Caco-2 (cell line): ENCODE measurements around the gene SNCB. TPM values are rescaled to one million over a fixed set of nuclear protein-coding genes. Genes with fewer than 3 reads are reported as not detected.

ENCODE experiments used
- BruUV-seq: library from RNA; stranded (reverse); fragments of 400-500 nt; replicated peaks from 2 replicates; lab custom pipeline; 2021; lab: Mats Ljungman, UMichigan
- CTCF ChIA-PET: fragments of 300-600 bp; sonication (Branson Sonifier 250); formaldehyde crosslinking; loops from one replicate; lab custom pipeline; 2022; ENCODE audit warnings: antibody characterized with exemption; lab: Charles Lee
- POLR2A ChIA-PET: fragments of 300-600 bp; sonication (Branson Sonifier 250); formaldehyde crosslinking; loops from one replicate; lab custom pipeline; 2022; ENCODE audit warnings: antibody characterized with exemption; lab: Charles Lee
- DNase-seq, 2 experiments: peaks; one replicate each; pipeline versions ENCODE4 v3.0.0 to v3.0.0-alpha.2; 2020 to 2022
- H3K27me3 ChIP-seq: replicated peaks from 2 replicates; pipeline ENCODE4 v1.6.0; 2011; ENCODE audit warnings: low read length; ENCODE audit not compliant: control insufficient read depth, insufficient read depth
- H3K36me3 ChIP-seq: 2 replicates; pipeline ENCODE4 v1.5.1; 2011; ENCODE audit warnings: low read length; ENCODE audit not compliant: control insufficient read depth, insufficient read depth
- H3K4me1 ChIP-seq: fragments of 250-450 bp; sonication (Bioruptor Pico); 2 replicates; pipeline ENCODE4 v1.5.1; 2020; ENCODE audit warnings: mild to moderate bottlenecking
- H3K4me3 ChIP-seq: 2 replicates; pipeline ENCODE4 v1.5.1; 2011; ENCODE audit warnings: low read depth, mild to moderate bottlenecking, control low read depth, low read length
- H3K9me3 ChIP-seq: fragments of 250-450 bp; sonication (Bioruptor Pico); 2 replicates; pipeline ENCODE4 v1.5.1; 2020; ENCODE audit warnings: mild to moderate bottlenecking, moderate library complexity
- H3K27ac Mint-ChIP-seq: one replicate; pipeline ENCODE4 v1.8.0; 2022; ENCODE audit warnings: mixed read lengths; ENCODE audit not compliant: unreplicated experiment
- H3K27me3 Mint-ChIP-seq: one replicate; pipeline ENCODE4 v1.8.0; 2022; ENCODE audit warnings: mixed read lengths; ENCODE audit not compliant: insufficient read depth, unreplicated experiment
- H3K36me3 Mint-ChIP-seq: one replicate; pipeline ENCODE4 v1.8.0; 2022; ENCODE audit warnings: mild to moderate bottlenecking, mixed read lengths; ENCODE audit not compliant: insufficient read depth, unreplicated experiment
- H3K4me1 Mint-ChIP-seq: one replicate; pipeline ENCODE4 v1.8.0; 2022; ENCODE audit warnings: low read depth, mixed read lengths; ENCODE audit not compliant: unreplicated experiment
- H3K4me3 Mint-ChIP-seq: one replicate; pipeline ENCODE4 v1.8.0; 2022; ENCODE audit warnings: mild to moderate bottlenecking, moderate library complexity, mixed read lengths; ENCODE audit not compliant: unreplicated experiment
- H3K9me3 Mint-ChIP-seq: one replicate; pipeline ENCODE4 v1.8.0; 2022; ENCODE audit warnings: mixed read lengths; ENCODE audit not compliant: unreplicated experiment
- CTCF ChIP-seq, 2 experiments: fragments of 200-600 bp in 1 of 2; IDR thresholded peaks; 1 replicate in 1 of 2; 2 replicates in 1 of 2; pipeline versions ENCODE4 v1.5.1 to v1.8.0; 2011 to 2022; ENCODE audit warnings: antibody characterized with exemption in 1 of 2, control low read depth in 1 of 2, inconsistent platforms in 1 of 2, low read depth in 1 of 2, low read length in 1 of 2, mild to moderate bottlenecking in 1 of 2, moderate library complexity in 1 of 2; ENCODE audit not compliant: insufficient read depth in 1 of 2, severe bottlenecking in 1 of 2, unreplicated experiment in 1 of 2
- intact Hi-C: fragments of 100-400 bp; cut with micrococcal nuclease; formaldehyde crosslinking; loops from one replicate; pipeline ENCODE4 v1.10.0; 2022; ENCODE audit not compliant: unreplicated experiment
- total RNA-seq: library from RNA; stranded (reverse); gene quantifications from 2 replicates; pipeline ENCODE4 v1.2.3, GENCODE V29; 2022

SNCB gene
- total RNA-seq, 1 experiment from 2014 or later, result not detected

GRCh38 chr5:176596689-176597416 is 33.5 kb downstream of the SNCB start:
- Histone ChIP-seq H3K4me1 (no peaks in the 10 kb centered on the region), H3K27me3 (no peaks in the 10 kb centered on the region), H3K36me3 (no peaks in the 10 kb centered on the region), H3K4me3 (no peak overlapping the region), H3K9me3 (no peaks in the 10 kb centered on the region)
- ChIA-PET POLR2A (no interaction called here), CTCF (interaction anchor here (0.7 kb wide), 1 partner anchor 242 kb away, joined by 3 read pairs; no protein-coding TSS in a partner anchor)
- TF ChIP-seq CTCF (IDR thresholded peaks at IDR 0.05; ENCODE audit: insufficient read depth in 1 of 2, low read depth in 1 of 2, low read length in 1 of 2, severe bottlenecking in 1 of 2, unreplicated experiment in 1 of 2), result no peak
- no peak overlapping the region for H3K27ac Mint-ChIP-seq
- BruUV-seq, result no TSS peak
- no peaks in the 10 kb centered on the region for H3K27me3 Mint-ChIP-seq
- no peak for DNase-seq
- intact Hi-C loops, result no loop called here
- H3K4me1 Mint-ChIP-seq, result no peaks in the 10 kb centered on the region
- no peaks in the 10 kb centered on the region for H3K9me3 Mint-ChIP-seq
- peaks cover 11% of the 10 kb centered on the region for H3K36me3 Mint-ChIP-seq
- H3K4me3 Mint-ChIP-seq, result no peak overlapping the region

GRCh38 chr5:176596069-176596644 is 34.2 kb downstream of the SNCB start:
- intact Hi-C loops, result no loop called here
- no peaks in the 10 kb centered on the region for H3K9me3 Mint-ChIP-seq
- H3K36me3 Mint-ChIP-seq, result peaks cover 11% of the 10 kb centered on the region
- TF ChIP-seq CTCF (IDR thresholded peaks at IDR 0.05; ENCODE audit: insufficient read depth in 1 of 2, low read depth in 1 of 2, low read length in 1 of 2, severe bottlenecking in 1 of 2, unreplicated experiment in 1 of 2), result no peak
- H3K27me3 Mint-ChIP-seq, result no peaks in the 10 kb centered on the region
- no peak overlapping the region for H3K4me3 ChIP-seq
- H3K36me3 ChIP-seq, result no peaks in the 10 kb centered on the region
- no peak overlapping the region for H3K27ac Mint-ChIP-seq
- BruUV-seq, result no TSS peak
- H3K4me1 Mint-ChIP-seq, result no peaks in the 10 kb centered on the region
- no peaks in the 10 kb centered on the region for H3K4me1 ChIP-seq
- H3K9me3 ChIP-seq, result peaks cover 3% of the 10 kb centered on the region
- no peak for DNase-seq
- ChIA-PET POLR2A (no interaction called here), CTCF (no interaction called here)
- no peaks in the 10 kb centered on the region for H3K27me3 ChIP-seq
- no peak overlapping the region for H3K4me3 Mint-ChIP-seq

GRCh38 chr5:176595386-176595943 is 34.9 kb downstream of the SNCB start:
- Mint-ChIP-seq H3K4me3 (no peak overlapping the region), H3K4me1 (no peaks in the 10 kb centered on the region), H3K27ac (no peak overlapping the region), H3K36me3 (peaks cover 11% of the 10 kb centered on the region), H3K9me3 (no peaks in the 10 kb centered on the region), H3K27me3 (no peaks in the 10 kb centered on the region)
- Histone ChIP-seq H3K4me1 (no peaks in the 10 kb centered on the region), H3K36me3 (no peaks in the 10 kb centered on the region), H3K4me3 (no peak overlapping the region), H3K9me3 (peaks cover 7% of the 10 kb centered on the region), H3K27me3 (no peaks in the 10 kb centered on the region)
- DNase-seq, result no peak
- CTCF ChIA-PET, result no interaction called here
- TF ChIP-seq CTCF (IDR thresholded peaks at IDR 0.05; ENCODE audit: insufficient read depth in 1 of 2, low read depth in 1 of 2, low read length in 1 of 2, severe bottlenecking in 1 of 2, unreplicated experiment in 1 of 2), result no peak
- POLR2A ChIA-PET, result no interaction called here
- no TSS peak for BruUV-seq
- intact Hi-C loops, result no loop called here
